NCI-H2029 (cell line): ENCODE results near the gene ADAR.

Source experiments
- DNase-seq: peaks from one replicate; lab custom pipeline; 2025; lab: John Stamatoyannopoulos, UW

ADAR gene

DNA sequence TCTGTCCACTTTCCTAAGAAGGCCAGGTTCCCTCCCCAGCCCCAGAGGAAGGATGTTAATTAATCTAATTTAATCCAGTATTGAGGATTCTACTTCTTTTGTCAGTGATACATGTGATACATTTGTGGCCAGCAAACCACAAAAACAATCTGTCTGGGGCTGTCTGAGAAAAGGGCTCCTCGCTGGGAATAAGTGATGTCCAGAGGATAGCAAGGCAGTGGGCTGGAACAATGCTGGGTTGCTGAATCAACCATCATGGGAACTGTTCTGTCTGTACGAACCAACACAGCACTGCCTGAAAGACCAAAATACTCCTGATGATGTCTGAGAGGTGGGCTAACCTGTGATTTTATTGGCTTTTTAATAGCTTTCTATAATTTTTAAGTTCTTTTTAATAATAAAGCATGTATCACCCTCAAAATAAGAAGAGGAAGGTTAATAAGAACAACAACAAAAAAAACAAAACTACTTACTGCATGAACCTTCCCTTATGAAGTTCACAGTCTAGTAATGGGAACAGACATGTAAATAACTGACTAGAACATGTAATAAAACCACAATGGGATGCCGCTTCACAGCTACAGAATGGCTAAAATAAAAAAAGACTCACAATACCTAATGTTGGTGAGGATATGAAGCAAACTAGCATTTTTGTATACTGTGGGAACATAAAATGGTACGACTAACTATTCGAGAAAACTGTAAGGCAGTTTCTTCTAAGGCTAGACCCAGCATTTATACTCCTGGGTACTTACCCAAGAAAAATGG lies 11.4 kb upstream of the ADAR start:
- no peak for DNase-seq

DNA sequence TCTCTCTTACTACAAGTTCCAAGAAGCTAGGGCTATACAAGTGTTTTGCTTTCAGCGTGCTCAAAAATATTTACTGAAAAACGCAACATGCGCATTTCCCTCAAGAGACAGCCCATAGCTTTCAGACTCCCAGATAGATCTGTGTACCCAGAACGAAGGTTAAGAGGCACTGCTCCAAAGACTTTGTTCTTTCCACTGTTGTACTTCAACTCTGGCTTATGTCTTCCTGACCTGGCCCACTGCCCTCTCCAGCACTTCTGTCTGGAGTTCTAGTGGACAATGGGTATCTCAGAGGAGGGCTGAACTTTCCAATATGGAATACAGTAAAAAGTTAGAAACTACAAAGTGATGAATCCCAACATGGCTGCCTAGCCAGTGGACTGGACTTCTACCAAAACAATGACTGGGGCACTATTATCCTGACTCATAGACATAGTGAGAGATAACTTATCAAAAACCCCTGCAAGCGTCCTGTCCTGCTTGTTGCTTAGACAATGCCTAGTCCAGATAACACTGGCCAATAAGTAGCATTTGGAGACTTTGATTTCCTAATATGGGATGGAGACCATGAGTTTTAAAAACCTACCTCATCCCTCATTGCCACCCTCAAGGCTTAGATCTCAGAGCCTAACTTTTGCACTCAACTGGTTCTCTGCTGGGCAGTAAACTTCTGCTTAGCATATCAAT lies 8.8 kb upstream of the ADAR start:
- no peak for DNase-seq

DNA sequence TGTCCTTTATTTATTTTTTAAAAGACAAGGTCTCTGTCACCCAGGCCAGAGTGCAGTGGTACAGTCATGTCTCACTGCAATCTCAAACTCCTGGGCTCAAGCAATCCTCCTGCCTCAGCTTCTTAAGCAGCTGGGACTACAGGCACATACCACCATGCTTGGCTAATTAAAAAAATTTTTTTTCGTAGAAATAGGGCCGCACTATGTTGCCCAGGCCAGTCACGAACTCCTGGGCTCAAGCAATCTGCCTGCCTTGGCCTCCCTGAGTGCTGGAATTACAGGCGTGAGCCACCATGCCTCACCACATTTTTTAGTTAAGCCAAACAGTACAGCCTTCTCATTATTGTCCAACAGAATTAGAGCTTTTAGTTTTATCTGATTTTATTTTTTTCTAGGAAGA lies 7.4 kb upstream of the ADAR start:
- no peak for DNase-seq

DNA sequence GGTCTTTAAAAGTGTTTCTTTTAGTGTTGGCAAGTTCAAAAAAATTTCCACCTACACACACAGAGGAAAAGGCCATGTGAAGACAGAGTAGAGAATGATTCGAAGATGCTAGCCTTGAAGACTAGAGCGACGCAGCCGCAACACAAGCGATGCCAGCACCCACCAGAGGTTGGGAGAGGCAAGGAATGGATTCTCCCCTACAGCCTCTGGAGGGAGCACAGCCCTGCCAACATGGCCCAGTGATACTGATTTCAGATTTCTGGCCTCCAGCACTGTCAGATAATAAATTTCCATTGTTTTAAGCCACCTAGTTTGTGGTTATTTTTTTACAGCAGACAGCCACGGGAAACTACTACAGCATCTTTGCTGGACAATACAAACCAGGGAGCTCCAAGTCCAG lies 6.9 kb upstream of the ADAR start:
- DNase-seq: no peak

DNA sequence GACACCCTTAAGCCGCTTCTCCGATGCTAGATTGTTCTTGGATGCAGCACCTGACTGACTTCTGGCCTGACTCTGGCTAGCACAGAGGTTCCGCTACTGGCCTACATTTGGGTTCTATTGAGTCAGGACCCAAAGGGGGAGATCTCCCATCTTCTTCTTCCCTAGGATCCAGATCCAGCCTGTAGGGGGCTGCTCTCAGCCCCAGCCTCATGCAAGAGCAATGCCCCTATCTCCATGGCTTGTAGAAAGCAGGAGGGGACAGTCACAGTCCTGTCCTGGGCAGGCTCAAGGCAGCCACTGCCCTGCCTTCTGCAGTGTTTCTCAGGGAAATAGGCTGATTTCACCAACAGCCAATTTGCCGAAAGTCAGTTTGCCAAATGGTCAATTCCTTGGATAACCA lies 6.3 kb upstream of the ADAR start:
- no peak for DNase-seq

DNA sequence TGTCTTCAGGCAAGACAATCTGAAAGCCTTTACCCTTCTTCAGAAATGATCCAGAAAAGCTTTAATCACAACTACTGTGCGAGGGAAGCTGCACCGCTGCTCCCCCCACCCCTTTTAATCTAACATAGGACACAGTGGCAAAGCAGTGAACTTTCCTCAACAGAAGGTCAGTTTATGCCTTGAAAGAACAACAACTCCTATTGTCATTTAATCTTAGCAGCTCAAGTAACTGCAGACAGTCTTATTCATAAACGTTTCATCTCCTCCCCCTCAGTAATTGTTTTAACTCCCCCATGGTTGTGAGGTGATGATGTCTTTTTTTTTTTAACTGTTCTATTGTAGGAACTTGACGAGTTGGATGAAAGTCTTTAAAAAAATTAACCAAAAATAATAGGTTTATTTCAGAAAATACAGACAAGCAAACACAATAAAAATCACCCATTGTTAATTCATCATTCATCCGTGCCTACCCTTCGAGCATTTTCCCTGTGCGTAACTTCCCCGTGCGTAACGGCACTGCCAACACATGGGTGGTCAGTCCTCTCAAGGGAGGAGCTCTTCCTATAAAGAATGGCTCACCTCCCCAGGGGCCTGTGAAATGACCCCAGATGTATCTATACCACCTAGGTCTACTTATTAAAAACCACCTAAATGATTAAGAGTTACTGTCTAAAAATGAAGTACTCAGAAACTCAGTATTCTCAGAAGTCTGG lies 3.3 kb upstream of the ADAR start:
- no peak for DNase-seq

DNA sequence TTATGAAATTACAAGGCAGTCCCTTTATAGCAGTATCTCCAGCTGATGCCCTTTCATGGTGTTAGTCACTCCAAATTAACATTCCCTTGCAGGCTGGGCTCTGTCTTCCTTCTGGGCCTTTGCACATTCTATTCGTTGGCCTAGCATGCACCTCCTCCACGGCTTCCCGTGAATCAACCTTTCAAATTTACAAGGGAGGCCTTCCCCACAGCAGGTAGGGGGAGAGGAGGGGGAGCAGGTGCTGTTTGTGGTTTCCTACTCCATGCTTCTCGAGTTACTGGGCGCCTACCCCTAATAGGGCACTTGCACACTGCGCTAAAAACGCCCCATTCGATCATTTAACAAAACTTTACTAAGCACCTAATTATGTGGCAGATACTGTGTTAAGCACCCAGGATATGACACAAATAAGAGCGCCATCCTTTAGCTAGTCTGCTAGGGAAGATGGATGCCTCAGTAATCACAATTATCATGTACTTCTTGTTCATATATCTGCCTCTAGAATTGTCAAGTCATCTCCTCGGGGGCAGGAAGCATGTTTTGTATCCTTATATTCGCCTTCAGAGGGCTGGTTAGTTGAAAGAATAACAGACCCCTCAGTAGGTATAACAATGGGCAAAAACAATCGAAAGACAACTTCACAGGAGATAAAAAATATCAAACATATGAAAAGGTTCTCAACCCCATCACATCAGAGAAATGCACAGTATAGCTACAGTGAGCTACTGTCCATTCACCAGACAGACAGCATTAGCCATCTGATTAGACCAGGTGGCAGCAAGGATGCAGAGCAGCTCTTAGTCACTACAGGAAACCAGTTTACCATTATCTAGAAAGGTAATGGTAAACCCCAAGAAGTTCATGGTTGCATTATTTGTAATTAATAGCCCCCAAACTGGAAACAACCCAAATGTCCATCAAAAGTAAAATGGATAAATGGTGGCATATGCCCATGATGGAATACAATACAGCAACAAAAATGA lies 1.7 kb upstream of the ADAR start:
- DNase-seq: no peak

DNA sequence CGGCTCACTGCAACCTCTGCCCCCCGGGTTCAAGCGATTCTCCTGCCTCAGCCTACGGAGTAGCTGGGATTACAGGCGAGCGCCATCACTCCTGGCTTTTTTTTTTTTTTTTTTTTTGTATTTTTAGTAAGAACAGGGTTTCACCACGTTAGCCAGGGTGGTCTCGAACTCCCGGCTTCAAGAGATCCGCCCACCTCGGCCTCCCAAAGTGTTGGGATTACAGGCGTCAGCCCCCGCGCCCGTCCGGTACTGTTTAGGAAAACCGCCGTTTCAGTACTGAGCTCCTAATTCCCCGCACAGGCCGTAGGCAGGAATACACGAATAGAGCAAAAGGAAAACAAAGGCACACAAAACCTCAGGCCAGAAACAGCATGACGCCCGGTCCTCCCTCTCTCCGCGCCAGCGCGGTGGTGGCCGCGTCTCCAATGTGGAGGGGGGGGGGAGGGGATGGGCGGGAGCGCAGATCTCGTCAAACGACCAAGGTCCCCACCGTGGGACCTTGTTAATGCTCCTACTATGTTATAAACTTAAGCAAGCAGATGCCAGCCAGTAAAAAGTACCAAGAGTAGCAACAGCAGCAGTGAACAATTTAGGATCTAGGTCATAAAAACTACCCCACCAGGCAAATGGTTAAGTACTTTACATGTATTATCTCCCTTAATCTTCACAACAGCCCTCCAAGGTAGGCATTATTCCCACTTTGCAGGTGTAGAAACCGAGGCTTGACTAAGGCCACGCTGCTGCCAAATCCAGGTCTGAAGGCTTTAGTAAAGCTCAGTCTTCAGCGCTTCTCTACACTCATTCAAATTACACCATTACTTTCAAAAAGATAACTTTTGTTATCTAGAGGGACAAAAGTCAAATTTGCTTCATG lies 648 bp upstream of the ADAR start:
- peak; percentile 29 for DNase-seq

DNA sequence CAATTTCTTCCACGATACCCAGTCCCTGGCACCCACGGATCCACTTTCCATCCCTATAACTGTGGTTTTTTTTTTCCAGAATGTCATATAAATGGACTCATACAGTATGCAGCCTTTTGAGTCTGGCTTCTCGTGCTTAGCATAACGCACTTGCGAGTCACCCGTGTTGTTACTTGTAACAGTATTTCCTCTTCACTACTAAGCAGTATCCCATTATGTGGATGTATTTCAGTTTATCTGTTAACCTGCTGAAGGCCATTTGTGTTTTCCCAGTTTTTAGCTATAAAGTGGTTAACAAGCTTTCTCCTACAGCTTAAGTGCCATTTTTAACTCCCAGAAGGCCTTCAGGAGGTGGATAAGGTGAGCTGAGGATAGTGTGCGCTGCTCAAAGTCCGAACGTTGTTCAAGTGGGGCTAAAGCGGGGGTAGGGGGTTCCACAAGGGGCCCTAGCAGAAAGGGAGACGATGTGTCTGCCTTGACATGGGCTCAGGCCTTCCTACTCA lies 829 bp downstream of the ADAR start:
- no peak for DNase-seq

DNA sequence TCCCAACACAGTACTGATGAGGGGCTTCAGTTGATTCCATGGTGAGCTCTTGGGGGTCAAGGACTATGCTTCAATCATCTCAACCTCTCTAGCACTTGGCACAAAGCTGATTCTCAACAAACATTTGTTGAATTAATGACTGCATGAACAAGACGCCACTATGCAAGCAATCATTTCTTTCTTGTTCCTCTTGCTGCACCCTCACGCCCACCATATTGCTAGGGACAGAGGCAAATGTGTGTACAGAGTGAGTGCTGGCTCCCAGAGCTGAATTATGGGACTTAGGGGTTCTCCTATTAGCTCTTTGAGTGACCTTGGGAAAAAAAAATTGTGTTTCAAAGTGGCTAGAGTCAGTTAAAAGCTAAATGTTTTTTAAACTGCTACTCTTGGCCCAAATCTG lies 2.5 kb downstream of the ADAR start:
- no peak for DNase-seq

DNA sequence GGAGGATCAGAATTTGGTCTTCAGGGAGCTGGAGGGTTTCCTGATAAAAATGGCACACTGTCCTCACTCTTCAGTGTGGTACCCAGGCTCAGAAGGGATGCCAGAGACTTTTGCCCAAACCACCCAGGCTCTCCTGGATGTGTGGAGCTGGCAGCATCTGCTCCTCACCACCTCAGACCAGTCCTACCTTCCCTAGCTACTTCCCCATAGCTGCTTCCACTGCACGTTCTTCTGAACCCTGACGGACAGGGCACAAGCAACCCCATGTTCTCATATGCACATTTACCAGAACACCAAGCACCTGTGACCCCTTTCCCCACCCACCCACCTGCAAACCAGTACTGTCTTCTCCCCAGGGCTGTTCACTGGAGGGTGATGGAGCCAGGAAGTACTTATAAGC lies 4.7 kb downstream of the ADAR start:
- no peak for DNase-seq

DNA sequence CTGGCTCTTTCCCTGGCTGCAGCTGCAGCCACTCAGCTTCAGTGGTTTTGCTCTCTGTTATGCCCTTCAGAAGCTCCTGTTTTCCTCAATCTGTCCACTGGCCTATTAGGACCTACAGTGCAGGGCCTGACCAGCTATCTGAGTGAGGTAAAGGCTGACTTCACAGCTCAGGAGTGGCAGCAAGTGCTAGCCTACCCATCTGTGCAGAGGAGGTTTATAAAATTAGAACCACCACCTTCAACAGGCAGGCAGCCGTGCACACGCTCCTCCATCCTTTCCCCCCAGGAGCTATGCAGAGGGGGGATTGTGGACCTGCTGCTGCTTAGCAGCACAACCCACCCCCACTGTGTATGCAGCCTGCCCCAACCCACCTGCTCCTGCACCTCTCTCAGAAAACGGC lies 8.3 kb downstream of the ADAR start:
- no peak for DNase-seq

DNA sequence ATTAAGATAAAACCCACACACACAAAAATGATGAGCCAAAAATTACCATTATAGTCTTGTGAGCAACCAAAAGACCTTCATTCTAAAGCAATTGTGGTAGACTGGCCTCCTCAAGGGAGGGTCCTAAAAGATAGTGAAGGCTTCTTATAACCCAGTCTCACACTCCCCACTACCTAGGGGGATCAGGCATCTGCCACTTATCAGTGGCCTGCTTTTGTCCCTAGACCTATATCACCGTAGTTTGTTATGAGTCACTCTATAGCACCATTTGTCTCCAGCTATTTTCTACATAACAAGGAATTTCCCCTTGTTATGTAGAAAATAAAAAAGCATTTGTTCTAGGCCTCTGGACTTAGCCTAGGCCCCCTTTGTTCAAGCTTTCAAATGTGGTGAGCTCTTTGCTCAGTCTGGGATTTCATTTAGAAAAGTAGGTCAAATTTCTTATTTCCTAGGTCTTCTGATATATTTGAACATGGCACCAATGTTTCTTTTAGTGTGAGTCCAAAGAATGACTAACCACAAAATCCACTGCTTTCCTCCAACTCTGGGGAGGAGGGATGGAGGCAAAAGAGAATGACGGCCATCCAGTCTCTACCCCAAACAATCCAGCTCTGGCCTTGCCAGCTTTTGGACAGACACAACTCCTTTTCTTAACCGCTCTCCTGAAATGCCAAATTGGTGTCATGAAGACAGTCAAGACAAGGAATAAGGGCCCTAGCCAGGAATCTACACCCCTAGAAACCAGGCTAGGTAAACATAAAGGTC lies 8.9 kb downstream of the ADAR start:
- no peak for DNase-seq

DNA sequence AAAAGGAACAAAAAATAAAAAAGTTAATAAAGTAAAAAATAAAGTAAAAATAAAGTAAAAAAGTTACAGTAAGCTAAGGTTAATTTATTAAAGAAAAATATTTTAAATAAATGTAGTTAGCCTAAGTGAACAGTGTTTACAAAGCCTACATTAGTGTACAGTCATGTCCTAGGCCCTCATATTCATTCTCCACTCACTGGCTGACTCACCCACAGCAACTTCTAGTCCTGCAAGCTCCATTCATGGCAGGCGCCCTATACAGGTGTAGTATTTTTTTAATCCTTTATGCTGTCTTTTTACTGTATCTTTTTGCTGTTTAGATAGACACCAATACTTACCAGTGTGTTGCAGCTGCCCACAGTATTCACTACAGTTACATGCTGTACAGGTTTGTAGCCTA lies 12.4 kb downstream of the ADAR start:
- DNase-seq: no peak

DNA sequence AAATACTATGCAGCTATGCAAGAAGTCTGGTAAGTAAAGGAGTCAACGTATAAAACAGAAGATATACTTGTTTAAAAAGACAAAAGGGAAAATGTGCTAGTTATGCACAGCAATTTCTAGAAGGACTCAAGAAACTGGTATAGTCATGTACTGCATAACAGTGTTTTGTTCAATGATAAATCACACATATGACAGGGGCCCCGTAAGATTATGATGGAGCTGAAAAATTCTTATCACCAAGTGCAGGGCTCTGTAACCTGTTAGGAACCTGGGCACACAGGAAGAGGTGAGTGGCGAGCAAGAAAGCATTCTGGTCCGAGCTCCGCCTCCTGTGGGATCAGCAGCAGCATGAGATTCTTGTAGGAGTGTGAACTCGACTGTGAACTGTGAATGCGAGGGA lies 13.2 kb downstream of the ADAR start:
- no peak for DNase-seq

DNA sequence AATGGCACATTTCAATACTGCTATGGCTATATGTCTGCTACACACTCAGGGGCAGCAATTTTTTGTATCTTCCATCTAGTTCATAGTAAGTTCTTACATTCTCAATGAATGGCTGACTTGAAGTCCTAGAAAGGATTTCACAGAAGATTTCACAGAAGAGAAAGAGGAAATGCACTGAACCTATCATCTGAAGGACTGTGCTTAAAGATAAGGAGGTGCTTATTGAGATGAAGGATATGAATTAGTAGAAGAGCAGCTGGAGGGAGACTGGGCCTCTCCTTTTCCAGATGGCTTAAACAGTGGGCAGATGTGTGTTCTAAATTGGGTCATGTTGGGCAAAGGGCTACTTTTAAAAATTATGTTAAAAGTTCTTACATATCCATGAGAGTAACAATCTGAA lies 14.6 kb downstream of the ADAR start:
- no peak for DNase-seq

DNA sequence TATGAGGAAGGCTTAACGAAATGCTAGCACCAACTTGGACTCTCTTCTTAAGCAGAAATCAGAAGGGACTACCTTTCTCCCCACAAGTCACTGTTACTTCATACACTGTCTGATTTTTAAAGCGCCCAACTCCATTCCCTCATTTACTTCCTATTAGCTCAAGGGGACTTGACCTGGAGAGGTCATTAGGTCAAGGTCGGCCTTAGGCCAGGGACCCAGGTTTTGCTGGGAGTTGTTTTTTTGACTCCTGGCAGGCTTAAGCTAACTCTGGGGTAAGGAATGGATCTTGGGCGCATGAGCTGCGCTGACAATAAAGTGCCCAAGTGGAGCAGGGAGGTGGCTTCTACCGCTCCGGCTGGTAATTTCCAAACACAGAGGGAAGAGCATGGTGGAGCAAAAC lies 16.8 kb downstream of the ADAR start:
- DNase-seq: no peak

DNA sequence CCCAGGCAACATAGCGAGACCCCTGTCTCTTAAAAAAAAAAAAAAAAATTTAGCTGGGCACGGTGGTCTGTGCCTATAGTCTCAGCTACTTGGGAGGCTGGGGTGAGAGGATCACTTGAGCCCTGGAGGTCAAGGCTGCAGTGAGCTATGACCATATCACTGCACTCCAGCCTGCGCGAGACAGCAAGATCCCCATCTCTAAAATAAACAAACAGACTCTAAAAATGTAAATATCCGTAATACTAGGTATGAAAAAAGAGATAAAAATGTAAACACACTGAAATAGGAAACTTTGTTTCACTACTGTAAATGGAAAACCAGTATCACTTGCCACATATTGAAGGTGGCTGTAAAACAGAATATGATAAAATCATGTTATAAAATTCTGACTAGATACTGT lies 17.2 kb downstream of the ADAR start:
- DNase-seq: no peak

DNA sequence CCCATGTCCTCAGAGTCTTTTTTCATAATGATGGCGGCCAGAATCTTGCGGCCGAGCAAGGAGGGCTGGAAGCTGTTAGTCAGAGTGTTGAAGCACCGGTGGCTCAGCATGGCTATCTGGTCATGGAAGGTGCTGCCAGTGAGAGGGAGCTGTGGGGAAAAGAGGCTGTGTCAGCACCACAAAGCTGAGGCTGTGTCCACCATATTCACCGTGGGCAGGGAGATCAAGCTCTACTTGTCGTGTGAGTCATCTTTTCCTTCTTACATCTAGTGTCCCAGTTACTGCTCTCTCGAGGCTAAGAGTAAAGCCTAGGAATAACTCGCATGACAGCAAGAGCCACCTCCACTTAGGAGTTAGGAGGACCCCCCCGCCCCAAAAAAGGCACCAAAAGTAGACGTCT lies 18.2 kb downstream of the ADAR start:
- DNase-seq: no peak

DNA sequence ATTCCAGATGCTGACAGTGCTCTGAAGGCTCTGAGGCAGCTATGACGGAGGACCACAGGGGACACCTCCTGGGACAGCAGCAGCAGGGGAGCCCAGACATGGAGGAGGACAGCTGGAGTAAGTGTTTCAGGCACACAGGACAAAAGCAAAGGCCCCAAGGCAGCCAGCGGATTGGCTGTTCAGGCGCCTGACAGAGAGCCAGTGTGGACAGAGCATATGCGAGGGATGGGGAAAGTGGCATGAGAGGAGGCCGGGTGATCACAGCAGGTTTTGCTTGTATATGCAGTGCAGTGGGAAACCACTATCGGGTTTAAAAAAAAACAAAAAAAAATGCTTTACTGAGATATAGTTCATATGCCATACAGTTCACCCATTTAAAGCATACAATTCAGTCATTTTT lies 21.3 kb downstream of the ADAR start:
- DNase-seq: no peak
